ENCODE results near the gene CD80. TPM values are rescaled to one million over a fixed set of nuclear protein-coding genes. Genes with fewer than 3 reads are reported as not detected.

Gene CD80
- total RNA-seq, 2 experiments from 2014 or later = 4.2 to 4.7 TPM

DNA sequence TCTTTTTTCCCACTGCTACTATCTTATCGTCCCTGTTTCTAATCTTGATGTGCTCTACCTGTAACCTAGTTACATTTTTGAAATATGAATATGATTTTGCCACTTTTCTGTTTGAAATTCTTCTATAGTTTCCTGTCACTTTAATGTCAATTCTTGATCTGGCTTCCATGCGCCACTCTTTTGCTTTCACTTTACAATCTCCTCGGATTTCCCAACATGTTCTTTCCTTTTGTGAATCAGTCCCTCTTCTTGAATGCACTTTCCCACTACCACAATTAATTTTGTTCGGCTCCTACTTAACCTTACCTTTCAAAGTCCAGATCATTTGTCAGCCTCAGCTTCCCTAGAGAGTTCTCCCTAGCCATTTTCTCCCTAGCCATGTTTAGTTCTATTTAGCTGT is 52.8 kb downstream of the CD80 start:
- Mint-ChIP-seq H3K9me3 (no peaks in the 10 kb centered on the region), H3K27me3 (no peaks in the 10 kb centered on the region), H3K4me3 (peak overlapping the region; percentile 66), H3K27ac (peak overlapping the region; percentile 89), H3K36me3 (peaks cover 58% of the 10 kb centered on the region), H3K4me1 (peaks cover 43% of the 10 kb centered on the region)
- DNase-seq = no peak

DNA sequence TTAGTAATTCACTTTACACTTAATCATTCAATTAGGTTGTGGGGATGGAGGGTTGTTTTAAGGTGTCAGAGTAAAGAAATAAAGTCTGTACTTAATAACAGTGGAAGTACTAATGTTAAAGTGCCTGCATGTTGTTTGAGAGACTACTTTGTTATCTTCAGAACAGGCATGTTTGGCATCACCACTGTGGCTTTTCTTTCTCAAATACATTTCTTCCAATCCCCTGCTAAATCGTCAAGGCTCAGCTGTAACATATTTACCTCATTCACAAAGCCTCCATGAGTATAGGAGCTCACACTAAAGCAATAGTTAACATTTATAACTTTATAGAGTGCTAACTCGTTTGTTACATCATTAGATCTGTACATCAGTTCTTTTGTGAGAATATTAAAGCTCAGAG is 58.5 kb downstream of the CD80 start:
- Mint-ChIP-seq H3K27ac (no peak overlapping the region), H3K36me3 (peaks cover 43% of the 10 kb centered on the region), H3K27me3 (no peaks in the 10 kb centered on the region), H3K4me1 (peaks cover 36% of the 10 kb centered on the region), H3K4me3 (peak overlapping the region; percentile 98), H3K9me3 (no peaks in the 10 kb centered on the region)
- DNase-seq = no peak

- Mint-ChIP-seq H3K27me3 (no peaks in the 10 kb centered on the region), H3K4me1 (peaks cover 33% of the 10 kb centered on the region), H3K9me3 (no peaks in the 10 kb centered on the region), H3K4me3 (peak overlapping the region; percentile 98), H3K27ac (no peak overlapping the region), H3K36me3 (peaks cover 41% of the 10 kb centered on the region)
- no peak for DNase-seq
These were observed 59.1 kb downstream of the CD80 start for GRCh38 chr3:119500265-119500664.

DNA sequence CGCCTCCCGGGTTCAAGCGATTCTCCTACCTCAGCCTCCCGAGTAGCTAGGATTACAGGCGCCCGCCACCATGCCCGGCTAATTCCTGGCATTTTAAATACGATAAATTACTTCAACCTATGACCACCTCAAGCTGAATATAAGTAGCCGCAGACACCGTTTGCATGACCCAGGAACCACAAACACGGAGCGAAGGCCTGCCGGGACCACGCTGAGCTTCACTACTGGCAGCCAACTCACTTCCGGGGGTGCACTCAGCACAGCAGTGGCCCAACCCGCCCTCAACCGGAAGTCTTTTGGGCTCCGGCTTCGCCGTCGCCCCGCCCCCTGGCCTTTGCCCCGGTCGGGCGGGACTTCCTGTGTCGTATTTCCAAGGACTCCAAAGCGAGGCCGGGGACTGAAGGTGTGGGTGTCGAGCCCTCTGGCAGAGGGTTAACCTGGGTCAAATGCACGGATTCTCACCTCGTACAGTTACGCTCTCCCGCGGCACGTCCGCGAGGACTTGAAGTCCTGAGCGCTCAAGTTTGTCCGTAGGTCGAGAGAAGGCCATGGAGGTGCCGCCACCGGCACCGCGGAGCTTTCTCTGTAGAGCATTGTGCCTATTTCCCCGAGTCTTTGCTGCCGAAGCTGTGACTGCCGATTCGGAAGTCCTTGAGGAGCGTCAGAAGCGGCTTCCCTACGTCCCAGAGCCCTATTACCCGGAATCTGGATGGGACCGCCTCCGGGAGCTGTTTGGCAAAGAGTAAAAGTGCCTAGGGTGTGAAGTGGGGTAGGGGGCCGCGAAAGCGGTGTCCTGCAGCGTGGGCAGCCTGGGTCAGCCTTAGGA is 61.0 kb downstream of the CD80 start, which contains the start of gene TIMMDC1:
Gene TIMMDC1 (plus strand): TSS at position 362 of the 826 bp plus-strand sequence. CDS start 187 bp downstream, at position 549.
- Mint-ChIP-seq H3K27ac (peak within 1 kb of the TSS; percentile 99), H3K4me3 (peak within 1 kb of the TSS; percentile 98), H3K27me3 (no peaks in the 10 kb centered on the region), H3K36me3 (peaks cover 37% of the 10 kb centered on the region), H3K9me3 (no peaks in the 10 kb centered on the region), H3K4me1 (peaks cover 33% of the 10 kb centered on the region)
- peak; percentile 98 for DNase-seq

GRCh38 chr3:119497820-119498185 is 61.6 kb downstream of the CD80 start:
- Mint-ChIP-seq H3K27ac (peak overlapping the region; percentile 99), H3K4me1 (peaks cover 38% of the 10 kb centered on the region), H3K9me3 (no peaks in the 10 kb centered on the region), H3K4me3 (peak overlapping the region; percentile 98), H3K36me3 (peaks cover 41% of the 10 kb centered on the region), H3K27me3 (no peaks in the 10 kb centered on the region)
- DNase-seq = peak; percentile 4

DNA sequence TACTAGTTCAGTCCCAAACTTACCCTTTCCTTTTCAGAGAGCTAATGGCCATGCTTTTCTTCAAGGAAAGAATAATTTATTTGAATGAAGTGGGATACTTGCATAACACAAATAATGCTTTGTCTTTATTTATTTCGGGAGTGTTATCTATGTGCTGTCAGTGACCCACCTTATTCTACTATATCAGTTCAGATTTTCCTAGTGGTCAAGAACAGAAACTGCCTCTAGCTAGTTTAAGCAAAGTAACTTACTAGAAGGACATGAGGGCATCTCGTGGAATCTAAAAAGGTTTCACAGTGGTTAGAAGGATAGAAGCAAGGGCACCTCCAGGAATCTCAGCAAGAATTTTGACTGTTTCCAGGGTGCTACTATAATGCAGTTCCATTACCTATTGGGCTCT is 64.8 kb downstream of the CD80 start:
- Mint-ChIP-seq H3K27me3 (no peaks in the 10 kb centered on the region), H3K4me1 (peaks cover 28% of the 10 kb centered on the region), H3K4me3 (no peak overlapping the region), H3K36me3 (peaks cover 43% of the 10 kb centered on the region), H3K27ac (no peak overlapping the region), H3K9me3 (no peaks in the 10 kb centered on the region)
- no peak for DNase-seq

GRCh38 chr3:119492810-119493209 is 66.6 kb downstream of the CD80 start:
- Mint-ChIP-seq H3K27me3 (no peaks in the 10 kb centered on the region), H3K4me1 (peaks cover 28% of the 10 kb centered on the region), H3K4me3 (no peak overlapping the region), H3K9me3 (no peaks in the 10 kb centered on the region), H3K36me3 (peaks cover 36% of the 10 kb centered on the region), H3K27ac (peak overlapping the region; percentile 77)
- no peak for DNase-seq

DNA sequence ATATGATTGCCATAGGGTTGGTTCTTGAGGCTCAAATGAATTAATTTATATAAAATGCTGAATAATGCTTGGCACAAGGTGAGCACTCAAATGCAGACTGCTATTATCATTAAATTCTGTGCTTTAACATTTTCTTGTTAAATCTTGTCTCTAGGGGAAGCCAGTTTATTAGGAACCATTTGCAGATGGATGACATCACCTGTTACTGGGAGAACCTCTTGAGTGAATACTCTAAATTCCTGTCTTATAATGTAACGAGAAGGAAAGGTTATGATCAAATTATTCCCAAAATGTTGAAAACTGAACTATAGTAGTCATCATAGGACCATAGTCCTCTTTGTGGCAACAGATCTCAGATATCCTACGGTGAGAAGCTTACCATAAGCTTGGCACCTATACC is 67.3 kb downstream of the CD80 start:
- Mint-ChIP-seq H3K27me3 (no peaks in the 10 kb centered on the region), H3K36me3 (peaks cover 34% of the 10 kb centered on the region), H3K27ac (peak overlapping the region; percentile 6), H3K4me1 (peaks cover 22% of the 10 kb centered on the region), H3K4me3 (no peak overlapping the region), H3K9me3 (no peaks in the 10 kb centered on the region)
- DNase-seq = no peak

GRCh38 chr3:119490153-119490552 is 69.3 kb downstream of the CD80 start:
- DNase-seq = no peak
- Mint-ChIP-seq H3K27me3 (no peaks in the 10 kb centered on the region), H3K27ac (peak overlapping the region; percentile 52), H3K9me3 (no peaks in the 10 kb centered on the region), H3K36me3 (peaks cover 32% of the 10 kb centered on the region), H3K4me1 (peaks cover 20% of the 10 kb centered on the region), H3K4me3 (no peak overlapping the region)

DNA sequence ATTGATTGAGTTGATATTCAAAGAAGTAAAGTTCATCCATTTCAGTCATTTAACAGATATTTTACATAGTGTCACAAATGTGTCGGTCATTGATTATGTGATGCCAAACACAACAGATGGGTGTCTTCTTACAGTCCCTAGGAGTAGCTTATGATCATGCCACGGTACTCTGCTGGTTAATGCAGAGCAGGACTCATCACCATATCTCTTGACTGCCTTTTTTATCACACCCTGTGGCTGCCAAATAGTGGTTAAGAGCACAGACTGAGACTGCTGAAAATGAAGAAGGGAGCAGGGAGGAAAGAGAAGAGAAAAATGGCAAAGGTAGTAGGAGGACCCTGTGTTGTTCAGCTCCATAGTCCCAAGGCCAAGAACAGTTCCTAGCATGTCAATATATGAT is 73.9 kb downstream of the CD80 start:
- Mint-ChIP-seq H3K4me1 (no peaks in the 10 kb centered on the region), H3K4me3 (no peak overlapping the region), H3K27ac (peak overlapping the region; percentile 3), H3K9me3 (no peaks in the 10 kb centered on the region), H3K36me3 (peaks cover 9% of the 10 kb centered on the region), H3K27me3 (no peaks in the 10 kb centered on the region)
- DNase-seq = no peak

DNA sequence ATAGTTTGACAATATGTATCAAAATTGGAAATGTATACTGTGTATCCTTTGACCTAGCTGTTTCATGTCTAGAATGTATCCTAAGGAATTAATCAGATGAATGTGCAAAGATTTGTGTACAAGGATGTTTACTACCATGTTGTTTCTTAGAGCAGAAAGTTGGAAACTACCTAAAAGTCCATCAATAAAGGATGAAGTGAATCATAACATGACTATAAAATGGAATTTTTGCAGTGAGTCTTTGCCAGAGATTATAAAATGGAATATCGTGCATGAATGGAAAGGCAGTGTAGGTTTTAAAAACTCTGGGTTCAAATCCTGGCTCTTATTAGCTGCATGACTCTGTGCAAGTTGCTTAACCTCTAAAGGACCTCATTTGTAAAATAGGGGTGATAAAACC is 76.3 kb downstream of the CD80 start:
- Mint-ChIP-seq H3K27ac (no peak overlapping the region), H3K27me3 (no peaks in the 10 kb centered on the region), H3K4me1 (no peaks in the 10 kb centered on the region), H3K36me3 (peaks cover 8% of the 10 kb centered on the region), H3K9me3 (no peaks in the 10 kb centered on the region), H3K4me3 (no peak overlapping the region)
- no peak for DNase-seq

DNA sequence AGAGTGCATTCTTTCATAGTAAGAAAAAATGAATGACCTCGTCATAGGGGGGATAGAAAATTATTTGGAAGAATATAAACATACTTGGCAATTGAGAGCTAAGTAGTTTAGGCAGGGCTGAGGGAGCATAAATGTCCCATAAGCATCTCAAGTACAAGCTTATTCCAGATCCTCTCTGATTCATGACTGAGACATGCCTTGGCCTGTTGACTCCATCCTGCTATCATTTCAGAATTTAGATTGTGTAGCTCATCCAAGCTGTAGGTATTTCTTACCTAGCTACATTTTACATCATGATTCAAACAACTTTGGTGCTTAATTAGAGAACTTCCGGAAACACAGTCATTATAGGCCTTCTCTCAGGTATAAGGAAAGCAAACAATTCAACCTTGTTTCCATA is 78.3 kb downstream of the CD80 start:
- Mint-ChIP-seq H3K4me3 (no peak overlapping the region), H3K36me3 (peaks cover 10% of the 10 kb centered on the region), H3K27ac (no peak overlapping the region), H3K4me1 (no peaks in the 10 kb centered on the region), H3K9me3 (no peaks in the 10 kb centered on the region), H3K27me3 (no peaks in the 10 kb centered on the region)
- no peak for DNase-seq

Other genes starting within 250 kb of the CD80 start
- 10 to 100 TPM; 32.5 to 36.4 TPM for gene TMEM39A, start 96.0 kb downstream of the CD80 start, total RNA-seq
- 10 to 100 TPM; 17.3 to 21.3 TPM for gene POGLUT1, start 90.7 kb downstream of the CD80 start, total RNA-seq
- gene TIMMDC1, start 61.1 kb downstream of the CD80 start, total RNA-seq = 100 to 1,000 TPM; 144 to 150 TPM
- gene ADPRH, start 19.9 kb upstream of the CD80 start, total RNA-seq = 1 to 10 TPM; 5.8 to 6.0 TPM
- gene PLA1A, start 38.3 kb upstream of the CD80 start, total RNA-seq = not detected
- 1 to 10 TPM; 1.6 to 2.0 TPM for gene POPDC2, start 101.0 kb upstream of the CD80 start, total RNA-seq
- 10 to 100 TPM; 79.5 to 85.9 TPM for gene COX17, start 117.8 kb upstream of the CD80 start, total RNA-seq
- gene CFAP91, start 143.4 kb upstream of the CD80 start, total RNA-seq = under 1 TPM; 0.28 to 0.47 TPM
- 1 to 10 TPM; 1.2 to 1.4 TPM for gene NR1I2, start 222.5 kb upstream of the CD80 start, total RNA-seq

All from activated naive CD8-positive, alpha-beta T cell treated with anti-CD3 and anti-CD28 coated beads for 36 hours (primary cell).